GM10248 (cell line): ENCODE data around the gene SRBD1.

Experiments used
- CTCF ChIA-PET: fragments of 300-600 bp; sonication (Branson Sonifier 250); formaldehyde crosslinking; extraction: SDS; loops from one replicate; lab custom pipeline; 2021; ENCODE audit warnings: antibody characterized with exemption; lab: Yijun Ruan, JAX
- POLR2A ChIA-PET: fragments of 350-650 bp; sonication (Branson Sonifier 250); formaldehyde crosslinking; extraction: SDS; loops from one replicate; lab custom pipeline; 2020; ENCODE audit warnings: antibody characterized with exemption; lab: Yijun Ruan, JAX
- DNase-seq: peaks from one replicate; pipeline ENCODE4 v3.0.0; 2012; ENCODE audit errors: extremely low spot score
- TF ChIP-seq, protein P1 (sequence below): IDR thresholded peaks from 2 replicates; pipeline ENCODE4 v1.5.1; 2012; ENCODE audit warnings: mild to moderate bottlenecking, low read depth; ENCODE audit errors: extremely low read depth, missing control alignments, control extremely low read depth

Gene SRBD1

DNA sequence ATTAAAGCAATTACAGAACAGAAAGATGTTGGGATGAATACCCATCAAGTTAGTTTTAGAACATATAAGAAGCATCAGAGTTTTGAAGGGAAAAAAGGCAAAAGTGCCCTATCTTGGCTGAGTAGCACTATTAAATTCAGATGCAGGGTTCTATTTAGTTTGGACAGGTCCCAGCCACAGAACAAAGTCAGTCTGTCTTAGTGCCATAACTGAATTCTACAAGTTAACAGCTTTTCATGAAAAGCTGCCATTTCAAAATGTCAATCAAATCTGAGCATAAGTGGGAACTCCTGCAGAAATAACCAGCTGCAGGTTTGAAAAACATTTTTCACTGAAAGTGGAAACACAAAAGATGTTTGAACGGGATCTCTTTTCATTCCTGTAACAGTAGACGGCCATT, 160.4 kb downstream of the SRBD1 start:
- ChIA-PET CTCF (interaction anchor here (1.0 kb wide), 1 partner anchor 9 kb away, joined by 4 read pairs; no protein-coding TSS in a partner anchor), POLR2A (no interaction called here)
- TF ChIP-seq, protein P1, sequence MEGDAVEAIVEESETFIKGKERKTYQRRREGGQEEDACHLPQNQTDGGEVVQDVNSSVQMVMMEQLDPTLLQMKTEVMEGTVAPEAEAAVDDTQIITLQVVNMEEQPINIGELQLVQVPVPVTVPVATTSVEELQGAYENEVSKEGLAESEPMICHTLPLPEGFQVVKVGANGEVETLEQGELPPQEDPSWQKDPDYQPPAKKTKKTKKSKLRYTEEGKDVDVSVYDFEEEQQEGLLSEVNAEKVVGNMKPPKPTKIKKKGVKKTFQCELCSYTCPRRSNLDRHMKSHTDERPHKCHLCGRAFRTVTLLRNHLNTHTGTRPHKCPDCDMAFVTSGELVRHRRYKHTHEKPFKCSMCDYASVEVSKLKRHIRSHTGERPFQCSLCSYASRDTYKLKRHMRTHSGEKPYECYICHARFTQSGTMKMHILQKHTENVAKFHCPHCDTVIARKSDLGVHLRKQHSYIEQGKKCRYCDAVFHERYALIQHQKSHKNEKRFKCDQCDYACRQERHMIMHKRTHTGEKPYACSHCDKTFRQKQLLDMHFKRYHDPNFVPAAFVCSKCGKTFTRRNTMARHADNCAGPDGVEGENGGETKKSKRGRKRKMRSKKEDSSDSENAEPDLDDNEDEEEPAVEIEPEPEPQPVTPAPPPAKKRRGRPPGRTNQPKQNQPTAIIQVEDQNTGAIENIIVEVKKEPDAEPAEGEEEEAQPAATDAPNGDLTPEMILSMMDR = no peak
- no peak for DNase-seq

DNA sequence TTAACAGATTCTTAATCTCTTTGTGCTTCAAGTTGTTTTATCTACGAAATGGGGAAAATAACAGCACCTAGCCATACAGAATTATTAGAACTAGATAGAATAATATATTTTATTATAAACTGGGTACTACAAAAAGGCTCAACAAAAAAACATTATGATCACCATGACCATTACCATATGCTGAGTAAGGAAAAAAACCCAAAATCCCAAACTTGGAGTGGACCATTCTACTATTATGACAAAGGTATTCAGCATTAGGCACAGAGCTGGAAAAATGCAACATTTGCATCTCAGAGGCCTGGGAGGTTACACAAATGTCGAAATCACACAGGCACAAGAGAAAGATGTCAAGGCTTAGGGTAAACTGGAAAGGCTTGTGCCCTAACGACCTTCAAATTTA, 162.8 kb downstream of the SRBD1 start:
- CTCF ChIA-PET = interaction anchor here (1.8 to 2.1 kb wide), 2 partner anchors 8 to 12 kb away, joined by 6 to 7 read pairs; no protein-coding TSS in a partner anchor

DNA sequence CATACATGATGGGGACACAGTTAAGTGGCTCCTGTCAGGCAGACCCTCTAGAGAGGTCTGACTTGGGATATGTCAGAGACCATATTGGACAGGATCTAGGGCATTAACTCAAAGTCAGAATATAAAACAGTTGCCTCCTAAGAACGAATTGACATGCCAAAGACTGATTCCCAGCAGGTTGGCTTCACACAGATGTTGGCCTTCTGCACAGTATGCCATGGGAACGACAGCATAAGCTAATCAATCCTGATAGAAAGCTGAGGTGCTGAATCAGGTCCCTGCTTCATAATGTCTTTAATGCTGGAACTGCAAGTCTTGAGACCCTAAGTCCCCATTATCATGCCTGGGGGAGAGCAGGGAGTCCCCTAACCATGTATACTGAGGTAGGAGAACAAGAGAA, 165.1 kb downstream of the SRBD1 start:
- TF ChIP-seq, protein P1 = no peak
- CTCF ChIA-PET = interaction anchor here (0.7 kb wide), 1 partner anchor 12 kb away, joined by 3 read pairs; no protein-coding TSS in a partner anchor
- POLR2A ChIA-PET = no interaction called here

More for the DNA sequence above, 162.8 kb downstream of the SRBD1 start:
- POLR2A ChIA-PET = no interaction called here
- no peak for DNase-seq
- TF ChIP-seq, protein P1 = no peak

DNA sequence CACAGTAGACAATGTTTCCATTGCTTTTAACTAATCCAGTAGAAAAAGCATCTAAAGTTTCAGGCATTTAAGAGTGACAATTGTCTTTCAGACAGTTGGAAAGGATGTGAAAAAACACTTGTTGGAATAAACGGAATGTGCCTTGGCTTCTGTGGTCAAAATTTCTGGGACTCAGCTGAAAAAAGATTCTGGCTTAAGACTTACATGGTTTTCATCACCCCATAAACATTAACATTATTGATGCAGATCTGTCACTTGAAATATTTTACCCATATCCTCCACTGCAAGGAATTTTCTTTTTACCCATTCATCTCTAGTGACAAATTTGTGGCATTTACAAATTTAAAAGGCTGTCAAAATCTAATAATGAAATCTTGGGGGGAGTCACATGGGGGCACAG, 166.0 kb downstream of the SRBD1 start:
- POLR2A ChIA-PET = no interaction called here
- CTCF ChIA-PET = interaction anchor here (1.5 kb wide), 1 partner anchor 24 kb away, joined by 5 read pairs; no protein-coding TSS in a partner anchor
- TF ChIP-seq, protein P1 = no peak
- no peak for DNase-seq

More for the DNA sequence above, 165.1 kb downstream of the SRBD1 start:
- DNase-seq = no peak

DNA sequence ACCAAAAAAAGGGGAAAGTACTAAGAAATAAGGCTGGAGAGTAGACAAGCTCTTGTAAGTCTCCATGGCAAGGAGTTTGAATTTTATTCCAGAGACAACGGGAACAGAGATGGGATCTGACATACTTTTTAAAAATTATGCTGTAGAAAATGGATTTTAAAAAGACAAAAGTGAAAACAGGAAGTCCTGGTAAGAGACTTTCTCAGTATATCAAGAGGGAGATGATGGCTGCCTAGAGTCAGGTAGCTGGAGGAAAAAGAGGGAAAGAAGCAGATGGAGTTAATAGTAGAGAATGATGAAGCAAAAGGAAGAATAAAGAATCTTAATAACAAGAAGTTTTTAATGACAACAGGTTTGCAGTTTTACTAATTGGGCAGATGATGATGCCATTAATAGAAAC, 168.1 kb downstream of the SRBD1 start:
- CTCF ChIA-PET = interaction anchor here (1.4 to 2.8 kb wide), 3 partner anchors 15 to 51 kb away, joined by 3 to 8 read pairs (median 7); no protein-coding TSS in a partner anchor
- TF ChIP-seq, protein P1 = no peak
- POLR2A ChIA-PET = no interaction called here
- no peak for DNase-seq

DNA sequence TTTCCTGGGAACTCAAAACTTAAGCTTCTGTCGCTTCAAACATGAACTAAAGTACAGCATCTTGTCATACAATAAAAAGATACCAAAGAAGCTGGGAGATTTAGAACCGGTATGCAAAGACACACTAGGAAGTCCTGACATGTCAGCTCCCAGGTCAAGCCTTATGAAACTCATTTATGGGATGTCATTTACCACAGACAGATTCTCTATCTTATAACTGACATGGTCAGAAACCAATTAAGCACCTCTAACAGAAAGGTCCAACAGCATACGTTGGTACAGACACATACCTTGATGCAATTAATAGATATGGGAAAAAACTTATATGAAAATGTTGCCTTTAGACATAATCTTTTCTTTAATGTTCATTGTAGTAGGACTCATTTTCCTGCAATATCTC, 169.0 kb downstream of the SRBD1 start:
- POLR2A ChIA-PET = no interaction called here
- TF ChIP-seq, protein P1 = no peak
- CTCF ChIA-PET = interaction anchor here (0.8 to 2.8 kb wide), 6 partner anchors 8 to 52 kb away, joined by 3 to 8 read pairs (median 4); no protein-coding TSS in a partner anchor
- no peak for DNase-seq
